Measurements from ENCODE around the gene SIM2.

SIM2 gene

GRCh38 chr21:36716836-36717235 lies 17.9 kb downstream of the SIM2 start:
- TF ChIP-seq CTCF (IDR thresholded peaks at IDR 0.05; ENCODE audit: borderline replicate concordance, control extremely low read depth, extremely low read depth, insufficient read depth, missing control alignments) = no peak
- in situ Hi-C loops (cut with MboI; ENCODE audit: low sequenced_read_pairs, unreplicated experiment) = no loop called here
- DNase-seq (ENCODE audit: low spot score) = no peak

GRCh38 chr21:36717976-36718375 lies 19.1 kb downstream of the SIM2 start:
- no peak for TF ChIP-seq CTCF (IDR thresholded peaks at IDR 0.05; ENCODE audit: borderline replicate concordance, control extremely low read depth, extremely low read depth, insufficient read depth, missing control alignments)
- in situ Hi-C loops (cut with MboI; ENCODE audit: low sequenced_read_pairs, unreplicated experiment) = no loop called here
- no peak for DNase-seq (ENCODE audit: low spot score)

- no peak for DNase-seq (ENCODE audit: low spot score)
- no peak for TF ChIP-seq CTCF (IDR thresholded peaks at IDR 0.05; ENCODE audit: borderline replicate concordance, control extremely low read depth, extremely low read depth, insufficient read depth, missing control alignments)
- in situ Hi-C loops (cut with MboI; ENCODE audit: low sequenced_read_pairs, unreplicated experiment) = no loop called here
These were observed 20.1 kb downstream of the SIM2 start for GRCh38 chr21:36718951-36719501.

GRCh38 chr21:36719614-36720013 lies 20.7 kb downstream of the SIM2 start:
- in situ Hi-C loops (cut with MboI; ENCODE audit: low sequenced_read_pairs, unreplicated experiment) = no loop called here
- no peak for TF ChIP-seq CTCF (IDR thresholded peaks at IDR 0.05; ENCODE audit: borderline replicate concordance, control extremely low read depth, extremely low read depth, insufficient read depth, missing control alignments)
- no peak for DNase-seq (ENCODE audit: low spot score)

- no peak for TF ChIP-seq CTCF (IDR thresholded peaks at IDR 0.05; ENCODE audit: borderline replicate concordance, control extremely low read depth, extremely low read depth, insufficient read depth, missing control alignments)
- in situ Hi-C loops (cut with MboI; ENCODE audit: low sequenced_read_pairs, unreplicated experiment) = no loop called here
- DNase-seq (ENCODE audit: low spot score) = no peak
These were observed 22.9 kb downstream of the SIM2 start for GRCh38 chr21:36721817-36722216.

- in situ Hi-C loops (cut with MboI; ENCODE audit: low sequenced_read_pairs, unreplicated experiment) = no loop called here
- DNase-seq (ENCODE audit: low spot score) = no peak
- no peak for TF ChIP-seq CTCF (IDR thresholded peaks at IDR 0.05; ENCODE audit: borderline replicate concordance, control extremely low read depth, extremely low read depth, insufficient read depth, missing control alignments)
These were observed 23.8 kb downstream of the SIM2 start for GRCh38 chr21:36722370-36723368.

Data from GM13976 (cell line).